Lower leg skin (tissue), 4 donors: Measurements from ENCODE around the gene DHX32. TPM values are rescaled to one million over a fixed set of nuclear protein-coding genes. Genes with fewer than 3 reads are reported as not detected.

ENCODE experiments used
- DNase-seq, 2 donors: peaks; one replicate each; pipeline ENCODE4 v3.0.0-alpha.2; 2019; ENCODE audit warnings: low spot score in 2 of 2
- H3K4me3 ChIP-seq: fragments of 200-600 bp; sonication (generic); 2 replicates; pipeline ENCODE4 v1.5.1; 2017; ENCODE audit warnings: mild to moderate bottlenecking, low read depth; ENCODE audit not compliant: poor library complexity, severe bottlenecking
- POLR2A ChIP-seq, 2 donors: fragments of 450-650 bp; IDR thresholded peaks; one replicate each; pipeline ENCODE4 v1.6.1; 2016 to 2017; ENCODE audit warnings: antibody characterized with exemption in 2 of 2, mild to moderate bottlenecking in 1 of 2, moderate library complexity in 1 of 2
- WGBS, 2 donors: methylation state at CpG; one replicate each; pipeline ENCODE4 v1.1.5; 2018; 5-methylcytosine and 5-hydroxymethylcytosine counted together
- intact Hi-C: fragments of 100-400 bp; cut with DNase I; formaldehyde crosslinking; loops from one replicate; pipeline ENCODE4 v1.15.0; 2023; ENCODE audit warnings: low total_unique reads
- total RNA-seq, 4 donors: library from RNA; depleted of rRNA; stranded (reverse); fragments of >200 nt; gene quantifications; one replicate each; pipeline ENCODE4 v1.1.0, GENCODE V29; 2016
- TF ChIP-seq, protein P1 (sequence below), 3 donors: fragments of 450-650 bp; IDR thresholded peaks; one replicate each; pipeline ENCODE4 v1.5.1; 2016; ENCODE audit warnings: antibody characterized with exemption in 3 of 3, mild to moderate bottlenecking in 3 of 3, moderate library complexity in 2 of 3

Gene DHX32
- total RNA-seq, 4 donors from 2014 or later, result 43.4 to 68.2 (median 55.5) TPM

- DNase-seq, result no peak
- intact Hi-C loops, result no loop called here
- TF ChIP-seq, protein P1, sequence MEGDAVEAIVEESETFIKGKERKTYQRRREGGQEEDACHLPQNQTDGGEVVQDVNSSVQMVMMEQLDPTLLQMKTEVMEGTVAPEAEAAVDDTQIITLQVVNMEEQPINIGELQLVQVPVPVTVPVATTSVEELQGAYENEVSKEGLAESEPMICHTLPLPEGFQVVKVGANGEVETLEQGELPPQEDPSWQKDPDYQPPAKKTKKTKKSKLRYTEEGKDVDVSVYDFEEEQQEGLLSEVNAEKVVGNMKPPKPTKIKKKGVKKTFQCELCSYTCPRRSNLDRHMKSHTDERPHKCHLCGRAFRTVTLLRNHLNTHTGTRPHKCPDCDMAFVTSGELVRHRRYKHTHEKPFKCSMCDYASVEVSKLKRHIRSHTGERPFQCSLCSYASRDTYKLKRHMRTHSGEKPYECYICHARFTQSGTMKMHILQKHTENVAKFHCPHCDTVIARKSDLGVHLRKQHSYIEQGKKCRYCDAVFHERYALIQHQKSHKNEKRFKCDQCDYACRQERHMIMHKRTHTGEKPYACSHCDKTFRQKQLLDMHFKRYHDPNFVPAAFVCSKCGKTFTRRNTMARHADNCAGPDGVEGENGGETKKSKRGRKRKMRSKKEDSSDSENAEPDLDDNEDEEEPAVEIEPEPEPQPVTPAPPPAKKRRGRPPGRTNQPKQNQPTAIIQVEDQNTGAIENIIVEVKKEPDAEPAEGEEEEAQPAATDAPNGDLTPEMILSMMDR (IDR thresholded peaks at IDR 0.05), result no peak
- no peak for TF ChIP-seq POLR2A (IDR thresholded peaks at IDR 0.05)
- no peak overlapping the region for H3K4me3 ChIP-seq
- 90 to 93% methylated on average over 1 of the region's 1 CpG for WGBS, 2 donors
Observed at GRCh38 chr10:125801574-125801973, 79.5 kb downstream of the DHX32 start.

- 88 to 93% methylated on average over 8 of the region's 8 CpGs for WGBS, 2 donors
- intact Hi-C loops, result no loop called here
- no peak for TF ChIP-seq POLR2A (IDR thresholded peaks at IDR 0.05)
- TF ChIP-seq, protein P1 (IDR thresholded peaks at IDR 0.05), result no peak
- no peak overlapping the region for H3K4me3 ChIP-seq
- DNase-seq, result no peak
Observed at GRCh38 chr10:125799451-125800182, 81.5 kb downstream of the DHX32 start.

DNA sequence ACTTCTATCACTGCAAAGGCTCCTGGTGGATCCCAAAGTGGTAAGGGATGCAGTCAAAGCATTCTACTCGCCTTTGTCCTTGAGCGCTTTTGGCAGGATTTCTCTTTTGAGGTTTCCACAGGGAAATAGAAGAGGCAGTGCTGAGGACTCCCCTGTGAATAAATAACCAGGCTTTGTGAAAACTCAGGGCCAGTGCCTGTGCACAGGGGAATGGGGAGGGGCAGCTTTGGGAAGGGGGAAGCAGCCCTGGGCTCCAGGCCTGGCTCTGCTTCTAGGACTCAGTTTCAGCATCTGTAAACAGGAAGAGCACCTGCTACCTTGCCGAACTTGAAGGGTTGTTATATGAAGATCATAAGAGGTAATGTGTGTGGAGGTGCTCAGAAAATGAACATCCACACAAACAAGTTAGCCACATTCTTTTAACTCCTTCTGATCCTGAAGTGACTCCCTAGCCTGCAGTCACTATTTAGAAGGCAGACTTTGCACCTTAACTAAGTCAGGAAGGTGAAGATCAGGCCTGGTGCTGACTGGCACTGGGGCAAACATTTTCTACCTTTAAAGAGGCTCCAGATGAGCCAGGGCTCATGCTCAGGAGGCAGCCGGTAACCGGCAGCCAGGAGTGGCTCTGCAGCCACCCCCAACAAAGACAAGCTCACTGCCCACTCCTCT is 83.0 kb downstream of the DHX32 start:
- TF ChIP-seq, protein P1 (IDR thresholded peaks at IDR 0.05), result no peak
- no peak for TF ChIP-seq POLR2A (IDR thresholded peaks at IDR 0.05)
- DNase-seq, result no peak
- intact Hi-C loops, result no loop called here
- H3K4me3 ChIP-seq, result no peak overlapping the region
- 50 to 62% methylated on average over 5 of the region's 5 CpGs for WGBS, 2 donors

DNA sequence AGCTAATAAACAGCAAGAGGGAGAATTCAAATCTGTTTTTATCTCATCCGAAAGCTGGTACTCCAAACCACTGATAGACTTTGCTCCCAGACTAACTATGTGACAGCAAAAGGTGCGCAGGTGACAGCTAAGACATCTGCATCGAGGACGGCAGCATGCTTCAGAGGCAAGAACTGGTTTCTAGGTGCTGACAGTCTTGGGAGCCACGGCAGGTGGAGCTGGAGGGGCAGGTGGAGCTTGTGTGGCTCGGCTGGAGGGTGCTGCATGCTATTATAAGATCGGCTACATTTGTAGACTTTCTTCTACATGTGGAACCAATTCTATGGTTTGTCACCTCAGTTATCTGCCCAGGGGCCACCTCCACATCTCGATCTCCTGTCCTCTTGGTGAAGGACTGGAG is 83.7 kb downstream of the DHX32 start:
- TF ChIP-seq, protein P1 (IDR thresholded peaks at IDR 0.05), result no peak
- no peak for TF ChIP-seq POLR2A (IDR thresholded peaks at IDR 0.05)
- H3K4me3 ChIP-seq, result no peak overlapping the region
- intact Hi-C loops, result no loop called here
- DNase-seq, result no peak
- 85 to 91% methylated on average over 8 of the region's 8 CpGs for WGBS, 2 donors

- DNase-seq, result no peak
- H3K4me3 ChIP-seq, result no peak overlapping the region
- WGBS, 2 donors, result 80 to 89% methylated on average over 8 of the region's 8 CpGs
- TF ChIP-seq, protein P1 (IDR thresholded peaks at IDR 0.05), result no peak
- TF ChIP-seq POLR2A (IDR thresholded peaks at IDR 0.05), result no peak
- intact Hi-C loops, result no loop called here
Observed at GRCh38 chr10:125795637-125796190, 85.4 kb downstream of the DHX32 start.
